HG02981 (cell line): ENCODE data around the gene BANP.
"Not testable (repeated sequence)": the region's sequence is repeated elsewhere in the genome, so short reads cannot be mapped to it uniquely, and the experiment has no call there.

Experiments
- ATAC-seq: cut with Tn5 transposase; IDR thresholded peaks from one replicate; pipeline ENCODE4 v1.9.1; 2021; ENCODE audit warnings: mild to moderate bottlenecking, moderate library complexity; ENCODE audit not compliant: unreplicated experiment

Gene BANP

DNA sequence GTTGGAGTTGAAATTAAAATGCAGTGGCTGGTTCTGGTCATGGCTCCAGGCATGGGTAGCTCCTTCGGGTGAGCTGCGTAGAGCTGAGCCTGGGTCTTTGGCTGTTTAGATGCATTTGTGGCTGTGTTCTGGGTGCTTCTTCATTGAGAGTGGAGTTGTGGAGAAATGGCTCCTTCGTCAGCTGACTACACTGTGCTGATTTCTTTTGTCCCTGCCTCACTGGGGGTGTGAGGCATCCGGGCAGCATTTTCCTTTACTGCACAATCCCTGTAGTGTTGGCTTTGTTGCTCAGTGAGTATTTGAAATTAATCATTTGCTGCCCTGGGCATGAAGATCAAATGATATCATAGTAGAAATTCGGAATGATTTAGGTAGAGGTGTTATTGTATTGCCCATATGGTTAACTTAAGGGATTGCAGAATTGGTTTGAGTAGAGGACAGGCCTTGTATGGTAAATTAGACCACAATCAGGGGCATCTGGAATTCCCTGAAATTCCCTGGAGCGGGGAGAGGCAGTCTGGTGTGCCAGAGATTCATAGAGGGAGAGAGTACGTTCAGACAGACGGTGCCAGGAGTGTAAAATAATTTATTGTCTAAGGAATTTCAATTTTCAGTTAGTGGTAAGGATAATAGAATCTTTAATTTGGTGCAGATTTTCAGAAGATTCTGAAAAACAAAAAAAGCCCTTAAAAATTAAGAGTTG lies 92.1 kb downstream of the BANP start:
- not testable (repeated sequence) for ATAC-seq

GRCh38 chr16:88044121-88044581 lies 92.9 kb downstream of the BANP start:
- peak; percentile 51 for ATAC-seq

- ATAC-seq, result not testable (repeated sequence)
Measured at GRCh38 chr16:88045361-88045760, 94.1 kb downstream of the BANP start.

DNA sequence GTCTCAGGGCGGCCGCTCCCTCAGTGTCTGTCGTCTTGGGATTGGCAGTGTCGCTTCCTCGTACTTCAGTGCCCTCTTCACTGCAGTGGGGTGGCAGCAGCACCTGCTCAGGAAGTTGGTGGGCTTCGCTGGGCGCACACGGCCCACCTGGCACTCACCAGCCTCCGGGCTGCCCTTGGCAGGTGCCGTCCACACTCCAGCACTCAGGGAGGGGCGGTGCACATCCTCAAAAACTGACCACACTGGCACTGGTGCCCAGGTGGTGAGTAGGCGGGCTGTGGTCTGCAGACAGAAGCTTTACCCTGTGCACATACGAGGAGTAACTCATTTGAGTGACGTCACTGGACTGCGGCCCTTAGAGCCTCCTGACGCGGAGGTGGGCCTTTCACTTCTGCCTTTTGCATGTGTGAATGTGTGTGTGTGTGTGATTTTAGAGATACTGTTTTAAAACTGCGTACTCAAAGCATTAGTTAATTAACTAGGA lies 94.6 kb downstream of the BANP start:
- peak; percentile 84 for ATAC-seq

GRCh38 chr16:88047462-88047861 lies 96.2 kb downstream of the BANP start:
- no peak for ATAC-seq

DNA sequence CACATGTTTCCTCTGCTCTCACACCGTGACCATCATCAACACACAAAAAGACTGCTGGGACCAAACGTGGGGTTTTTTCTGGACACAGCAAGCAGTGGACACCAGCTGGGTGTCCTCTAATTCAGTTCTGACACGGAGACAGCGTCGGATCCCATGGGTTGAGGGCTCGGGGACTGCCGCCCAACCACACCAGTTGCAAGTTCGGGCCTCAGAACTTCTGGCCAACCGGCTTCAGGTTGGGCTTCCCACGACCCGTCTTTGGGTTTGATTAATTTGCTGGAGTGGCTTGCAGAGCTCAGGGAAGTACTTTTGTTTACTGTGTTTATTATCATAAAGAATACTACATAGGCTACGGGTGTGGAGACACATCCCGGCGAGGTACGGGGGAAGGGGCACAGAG lies 97.8 kb downstream of the BANP start:
- ATAC-seq, result no peak

DNA sequence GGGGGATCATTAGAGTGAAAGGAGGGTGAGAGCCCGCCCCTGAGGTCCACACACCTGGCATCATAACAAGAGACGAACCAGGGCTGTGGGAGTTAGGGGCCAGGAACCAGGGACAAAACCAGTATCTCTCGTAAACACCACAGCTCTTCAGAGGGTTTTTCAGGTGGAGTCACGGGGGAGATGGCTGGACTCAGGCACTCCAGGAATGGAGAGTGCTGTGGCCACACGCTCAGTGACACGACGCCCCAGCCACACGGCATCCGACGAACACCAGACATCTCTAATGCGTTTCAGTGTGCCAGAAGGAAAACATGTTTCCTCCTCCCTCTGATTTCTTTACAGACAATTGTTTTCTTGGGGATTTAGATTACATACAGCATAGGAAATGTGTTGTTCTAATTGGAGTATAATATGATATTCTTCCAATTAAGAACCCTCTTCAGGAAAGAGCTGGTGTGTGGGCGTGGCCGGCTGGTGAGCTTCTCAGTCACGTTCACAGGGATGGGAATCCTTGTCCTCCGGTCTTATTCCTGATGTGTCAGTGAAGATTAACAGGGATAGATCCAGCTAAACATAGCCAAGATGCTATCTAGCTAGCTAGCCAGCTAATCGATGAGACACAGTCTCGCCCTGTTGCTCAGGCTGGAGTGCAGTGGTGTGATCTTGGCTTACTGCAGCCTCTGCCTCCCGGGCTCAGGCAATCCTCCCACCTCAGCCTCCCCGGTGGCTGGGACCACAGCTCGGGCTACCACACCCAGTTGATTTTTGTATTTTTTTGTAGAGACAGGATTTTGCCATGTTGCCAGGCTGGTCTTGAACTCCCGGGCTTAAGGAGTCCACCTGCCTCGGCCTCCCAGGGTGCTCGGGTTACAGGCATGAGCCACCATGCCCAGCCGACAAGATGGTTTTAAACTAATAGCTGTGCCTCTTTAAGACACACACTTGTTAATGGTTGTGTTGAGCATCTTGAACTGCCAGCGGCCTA lies 98.6 kb downstream of the BANP start:
- ATAC-seq, result no peak

DNA sequence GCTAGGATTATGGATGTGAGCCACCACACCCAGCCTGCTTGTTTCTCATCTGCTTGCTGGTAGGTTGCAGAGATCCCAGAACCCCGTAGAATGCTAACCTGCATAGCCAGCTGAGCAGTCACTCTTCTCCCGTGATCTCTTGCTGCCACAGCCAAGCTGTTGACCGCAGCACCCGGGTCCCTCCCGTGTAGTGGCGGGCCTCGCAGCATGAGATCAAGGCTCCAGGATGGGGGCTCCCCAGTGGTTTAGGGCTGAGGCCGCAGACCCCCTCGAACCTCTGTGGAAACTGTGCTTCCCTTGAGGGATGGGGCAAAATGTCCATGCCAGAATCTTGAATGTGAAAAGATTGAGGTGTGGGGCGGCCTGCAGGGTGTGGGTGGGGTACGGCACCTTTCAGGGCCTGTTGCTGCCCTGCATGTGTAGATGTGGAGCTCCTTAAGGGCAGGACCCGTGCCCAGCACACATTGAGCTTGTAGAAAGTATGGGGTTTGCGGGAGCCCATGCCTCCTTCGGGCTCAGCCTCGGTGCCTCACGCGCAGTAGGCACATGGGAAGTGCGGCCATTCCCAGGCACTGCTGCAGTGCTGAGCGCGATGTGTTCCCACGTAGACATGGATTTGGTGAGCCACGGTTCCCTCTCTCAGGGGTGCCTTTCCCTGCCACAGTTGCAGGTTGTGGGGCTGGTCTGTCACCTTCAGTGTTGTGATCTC lies 99.9 kb downstream of the BANP start:
- no peak for ATAC-seq

- no peak for ATAC-seq
Measured at GRCh38 chr16:88052661-88053060, 101.4 kb downstream of the BANP start.

DNA sequence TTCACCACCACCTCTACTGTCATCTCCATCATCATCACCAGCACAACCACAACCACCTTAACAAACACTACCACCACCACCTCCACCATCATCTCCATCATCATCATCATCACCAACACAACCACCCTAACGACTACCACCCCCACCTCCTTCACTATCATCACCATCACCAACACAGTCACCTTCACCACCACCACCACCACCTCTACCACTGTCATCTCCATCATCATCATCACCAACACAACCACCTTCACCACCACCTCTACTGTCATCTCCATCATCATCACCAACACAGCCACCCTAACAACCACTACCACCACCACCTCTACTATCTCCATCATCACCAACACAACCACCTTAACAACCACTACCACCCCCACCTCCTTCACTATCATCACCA lies 102.2 kb downstream of the BANP start:
- ATAC-seq, result not testable (repeated sequence)

DNA sequence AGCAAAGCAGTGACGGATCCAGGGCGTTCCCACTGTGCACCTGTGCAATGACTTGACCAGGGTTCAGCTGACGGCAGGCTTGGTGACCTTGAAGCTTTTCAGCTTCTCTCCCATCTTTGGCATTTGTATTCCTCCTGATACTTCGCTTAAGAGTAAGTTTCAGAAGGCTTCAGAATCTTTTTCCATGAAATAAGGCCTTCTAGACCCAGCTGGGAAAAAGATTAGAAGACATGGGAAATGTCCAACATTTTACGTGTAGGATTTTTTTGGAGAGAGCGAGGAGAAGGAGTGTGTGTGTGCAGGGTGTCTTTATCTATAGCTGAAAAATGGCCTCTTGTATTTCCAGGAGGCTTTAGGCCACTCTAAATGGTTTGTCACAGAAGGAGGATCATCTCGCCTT lies 104.1 kb downstream of the BANP start:
- no peak for ATAC-seq

GRCh38 chr16:88056212-88056611 lies 105.0 kb downstream of the BANP start:
- ATAC-seq, result no peak

GRCh38 chr16:88057656-88058055 lies 106.4 kb downstream of the BANP start:
- no peak for ATAC-seq

DNA sequence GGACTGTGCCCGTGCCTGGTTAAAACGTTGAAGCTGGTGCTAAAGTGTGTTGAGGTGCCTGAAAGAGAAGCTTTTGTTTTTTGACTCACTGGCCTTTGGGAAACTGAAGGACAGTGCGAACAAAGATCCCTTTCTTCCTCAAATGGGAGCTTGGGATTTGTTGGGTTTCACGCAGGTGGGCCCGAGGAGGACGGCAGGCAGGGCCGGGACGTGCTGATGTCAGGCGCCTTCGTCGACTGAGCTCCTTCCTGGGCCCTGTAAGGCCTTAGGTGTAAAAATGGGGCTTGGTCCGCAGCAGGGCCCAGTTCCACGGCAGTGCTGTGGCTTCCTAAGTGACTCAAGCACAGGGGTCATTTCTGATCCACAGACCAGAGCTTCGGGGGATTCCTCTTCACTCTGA lies 106.9 kb downstream of the BANP start:
- ATAC-seq, result no peak

- no peak for ATAC-seq
Measured at GRCh38 chr16:88058817-88059216, 107.6 kb downstream of the BANP start.

GRCh38 chr16:88059701-88060386 lies 108.6 kb downstream of the BANP start:
- ATAC-seq, result no peak

GRCh38 chr16:88060524-88061219 lies 109.4 kb downstream of the BANP start:
- ATAC-seq, result no peak

GRCh38 chr16:88061346-88062110 lies 110.3 kb downstream of the BANP start:
- no peak for ATAC-seq
